KMS-11 (cell line): Measurements from ENCODE around the gene CPNE6.

Experiments used
- H2AFZ ChIP-seq: fragments of 200-600 bp; sonication (generic); 2 replicates; pipeline ENCODE4 v1.6.1; 2016; ENCODE audit warnings: antibody characterized with exemption, mixed run types, low read depth
- H3K27ac ChIP-seq: fragments of 200-600 bp; sonication (generic); 2 replicates; pipeline ENCODE4 v1.6.1; 2016; ENCODE audit warnings: mild to moderate bottlenecking, mixed run types
- H3K27me3 ChIP-seq: fragments of 200-600 bp; sonication (generic); 2 replicates; pipeline ENCODE4 v1.6.1; 2017; ENCODE audit warnings: mild to moderate bottlenecking, low read depth, mixed run types, moderate library complexity; ENCODE audit not compliant: insufficient read depth
- H3K36me3 ChIP-seq: fragments of 200-600 bp; sonication (generic); 2 replicates; pipeline ENCODE4 v1.6.1; 2017; ENCODE audit warnings: mild to moderate bottlenecking, mixed run types; ENCODE audit not compliant: insufficient read depth
- H3K4me1 ChIP-seq: fragments of 200-600 bp; sonication (generic); 2 replicates; pipeline ENCODE4 v1.6.1; 2016; ENCODE audit warnings: mild to moderate bottlenecking, low read depth, mixed run types; ENCODE audit not compliant: poor library complexity, severe bottlenecking
- H3K4me2 ChIP-seq: fragments of 200-600 bp; sonication (generic); 2 replicates; pipeline ENCODE4 v1.7.0; 2016; ENCODE audit warnings: mild to moderate bottlenecking, mixed run types
- H3K4me3 ChIP-seq: fragments of 200-600 bp; sonication (generic); IDR thresholded peaks from 2 replicates; pipeline ENCODE4 v1.6.1; 2017; ENCODE audit warnings: low read depth, low read length, mixed read lengths; ENCODE audit not compliant: insufficient read depth
- H3K79me2 ChIP-seq: fragments of 200-600 bp; sonication (generic); 2 replicates; pipeline ENCODE4 v1.6.1; 2016; ENCODE audit warnings: low read depth, mixed run types; ENCODE audit not compliant: insufficient read depth
- H3K9ac ChIP-seq: fragments of 200-600 bp; sonication (generic); 2 replicates; pipeline ENCODE4 v1.6.1; 2016; ENCODE audit warnings: mild to moderate bottlenecking, mixed run types
- H4K20me1 ChIP-seq: fragments of 200-600 bp; sonication (generic); 2 replicates; pipeline ENCODE4 v1.6.1; 2016; ENCODE audit warnings: mild to moderate bottlenecking, mixed run types; ENCODE audit not compliant: insufficient read depth
- TF ChIP-seq, protein P1 (sequence below): fragments of 200-600 bp; sonication (generic); conservative IDR thresholded peaks from 2 replicates; pipeline ENCODE4 v1.6.1; 2017; ENCODE audit warnings: low read depth, mild to moderate bottlenecking, antibody characterized with exemption, low read length, moderate library complexity, mixed read lengths

The CPNE6 gene

DNA sequence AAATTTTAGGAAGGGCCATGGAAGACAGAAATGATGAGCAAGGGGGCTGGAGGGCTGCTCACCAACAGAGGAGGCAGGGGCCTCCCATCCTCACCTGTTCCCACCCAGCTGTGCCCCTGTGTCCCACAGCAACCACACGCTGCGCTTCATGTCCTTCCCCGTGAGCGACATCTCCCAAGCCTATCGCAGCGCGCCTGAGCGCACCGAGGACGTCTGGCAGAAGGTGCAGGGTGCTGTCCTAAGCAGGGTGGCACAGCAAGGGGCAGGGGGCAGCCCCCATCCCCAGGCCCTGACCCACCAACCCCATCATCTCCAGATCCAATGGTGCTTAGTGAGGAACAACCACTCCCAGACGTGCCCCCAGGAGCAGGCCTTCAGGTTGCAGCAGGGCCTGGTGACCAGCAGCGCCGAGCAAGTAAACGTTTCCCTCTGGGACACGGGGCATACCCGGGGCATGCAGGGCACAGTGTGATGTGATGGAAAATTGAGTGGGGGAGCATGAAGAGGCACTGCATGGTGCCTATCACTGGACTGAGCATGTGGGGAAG is 11.4 kb upstream of the CPNE6 start:
- TF ChIP-seq, protein P1, sequence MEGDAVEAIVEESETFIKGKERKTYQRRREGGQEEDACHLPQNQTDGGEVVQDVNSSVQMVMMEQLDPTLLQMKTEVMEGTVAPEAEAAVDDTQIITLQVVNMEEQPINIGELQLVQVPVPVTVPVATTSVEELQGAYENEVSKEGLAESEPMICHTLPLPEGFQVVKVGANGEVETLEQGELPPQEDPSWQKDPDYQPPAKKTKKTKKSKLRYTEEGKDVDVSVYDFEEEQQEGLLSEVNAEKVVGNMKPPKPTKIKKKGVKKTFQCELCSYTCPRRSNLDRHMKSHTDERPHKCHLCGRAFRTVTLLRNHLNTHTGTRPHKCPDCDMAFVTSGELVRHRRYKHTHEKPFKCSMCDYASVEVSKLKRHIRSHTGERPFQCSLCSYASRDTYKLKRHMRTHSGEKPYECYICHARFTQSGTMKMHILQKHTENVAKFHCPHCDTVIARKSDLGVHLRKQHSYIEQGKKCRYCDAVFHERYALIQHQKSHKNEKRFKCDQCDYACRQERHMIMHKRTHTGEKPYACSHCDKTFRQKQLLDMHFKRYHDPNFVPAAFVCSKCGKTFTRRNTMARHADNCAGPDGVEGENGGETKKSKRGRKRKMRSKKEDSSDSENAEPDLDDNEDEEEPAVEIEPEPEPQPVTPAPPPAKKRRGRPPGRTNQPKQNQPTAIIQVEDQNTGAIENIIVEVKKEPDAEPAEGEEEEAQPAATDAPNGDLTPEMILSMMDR, result no peak
- Histone ChIP-seq H3K4me2 (no peak overlapping the region), H4K20me1 (no peaks in the 10 kb centered on the region), H3K27ac (no peak overlapping the region), H3K27me3 (peaks cover 6% of the 10 kb centered on the region; the same call in 1 of the 2 replicates), H3K9ac (no peak overlapping the region), H3K4me3 (no peak overlapping the region), H3K36me3 (no peaks in the 10 kb centered on the region), H2AFZ (no peak overlapping the region), H3K4me1 (no peaks in the 10 kb centered on the region), H3K79me2 (no peaks in the 10 kb centered on the region)

DNA sequence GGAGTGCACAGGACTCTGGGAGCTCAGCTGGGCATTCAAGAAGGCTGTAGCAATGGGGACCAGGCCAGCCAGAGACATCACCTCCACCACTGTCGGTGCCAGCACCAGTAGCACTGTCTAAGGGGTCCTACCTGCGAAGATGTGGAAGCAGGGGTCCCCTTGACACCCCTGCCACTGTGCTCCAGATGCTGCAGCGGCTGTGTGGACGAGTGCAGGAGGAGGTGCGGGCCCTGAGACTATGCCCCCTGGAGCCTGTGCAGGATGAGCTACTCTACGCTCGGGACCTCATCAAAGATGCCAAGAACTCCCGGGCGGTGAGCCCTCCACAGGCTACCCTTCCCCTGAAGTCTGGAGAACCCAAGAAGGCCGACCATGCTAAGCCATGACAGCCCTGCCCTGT is 10.9 kb upstream of the CPNE6 start:
- Histone ChIP-seq H3K36me3 (no peaks in the 10 kb centered on the region), H3K27ac (no peak overlapping the region), H3K4me1 (no peaks in the 10 kb centered on the region), H3K79me2 (no peaks in the 10 kb centered on the region), H3K4me3 (no peak overlapping the region), H3K4me2 (no peak overlapping the region), H3K27me3 (peaks cover 2% of the 10 kb centered on the region; the same call in 1 of the 2 replicates), H3K9ac (no peak overlapping the region), H4K20me1 (no peaks in the 10 kb centered on the region), H2AFZ (no peak overlapping the region)
- TF ChIP-seq, protein P1, result no peak

DNA sequence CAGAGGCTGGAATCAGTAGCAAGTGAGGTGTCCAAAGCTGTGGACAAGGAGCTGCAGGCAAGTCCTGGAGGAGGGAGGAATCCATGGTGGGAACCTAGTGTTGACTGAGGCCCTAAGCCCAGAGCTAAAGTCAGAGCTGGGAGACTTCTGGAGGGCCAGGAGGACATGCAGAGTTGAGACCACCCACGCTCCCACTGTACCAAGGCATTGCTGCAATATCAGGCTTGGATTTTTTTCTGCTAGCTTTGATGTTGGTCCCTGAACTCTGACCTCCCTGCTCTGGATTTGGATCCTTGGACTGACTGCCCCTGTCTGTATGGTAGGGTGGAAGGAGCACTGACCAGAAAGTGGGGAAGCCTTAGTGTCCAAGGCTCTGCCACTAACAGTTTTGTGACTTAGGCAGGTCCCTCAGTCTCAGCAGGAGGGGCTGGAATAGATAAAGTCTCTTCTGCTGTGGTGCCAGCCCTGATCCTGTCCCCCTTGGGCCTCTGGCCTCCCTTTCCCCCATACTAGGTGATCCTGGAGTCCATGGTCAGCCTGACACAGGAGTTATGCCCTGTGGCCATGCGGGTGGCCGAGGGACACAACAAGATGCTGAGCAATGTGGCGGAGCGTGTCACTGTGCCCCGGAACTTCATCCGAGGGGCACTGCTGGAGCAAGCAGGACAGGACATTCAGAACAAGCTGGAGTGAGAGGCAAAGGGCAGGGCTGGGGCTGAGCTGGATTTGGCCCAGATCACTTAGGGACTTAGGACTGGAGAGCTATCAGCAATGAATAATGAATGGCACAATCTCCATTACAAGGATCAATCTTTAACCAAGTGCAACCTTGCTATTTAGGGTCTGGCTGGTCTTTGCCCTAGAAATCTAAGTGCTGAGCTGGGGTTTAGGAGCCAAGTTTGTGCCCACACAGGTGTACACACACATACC is 10.1 kb upstream of the CPNE6 start:
- no peak overlapping the region for H2AFZ ChIP-seq
- TF ChIP-seq, protein P1, result no peak
- no peak overlapping the region for H3K4me2 ChIP-seq
- no peaks in the 10 kb centered on the region for H3K36me3 ChIP-seq
- H3K27me3 ChIP-seq, result no peaks in the 10 kb centered on the region
- no peak overlapping the region for H3K9ac ChIP-seq
- no peaks in the 10 kb centered on the region for H3K79me2 ChIP-seq
- no peaks in the 10 kb centered on the region for H3K4me1 ChIP-seq
- no peak overlapping the region for H3K4me3 ChIP-seq
- no peak overlapping the region for H3K27ac ChIP-seq
- H4K20me1 ChIP-seq, result no peaks in the 10 kb centered on the region

DNA sequence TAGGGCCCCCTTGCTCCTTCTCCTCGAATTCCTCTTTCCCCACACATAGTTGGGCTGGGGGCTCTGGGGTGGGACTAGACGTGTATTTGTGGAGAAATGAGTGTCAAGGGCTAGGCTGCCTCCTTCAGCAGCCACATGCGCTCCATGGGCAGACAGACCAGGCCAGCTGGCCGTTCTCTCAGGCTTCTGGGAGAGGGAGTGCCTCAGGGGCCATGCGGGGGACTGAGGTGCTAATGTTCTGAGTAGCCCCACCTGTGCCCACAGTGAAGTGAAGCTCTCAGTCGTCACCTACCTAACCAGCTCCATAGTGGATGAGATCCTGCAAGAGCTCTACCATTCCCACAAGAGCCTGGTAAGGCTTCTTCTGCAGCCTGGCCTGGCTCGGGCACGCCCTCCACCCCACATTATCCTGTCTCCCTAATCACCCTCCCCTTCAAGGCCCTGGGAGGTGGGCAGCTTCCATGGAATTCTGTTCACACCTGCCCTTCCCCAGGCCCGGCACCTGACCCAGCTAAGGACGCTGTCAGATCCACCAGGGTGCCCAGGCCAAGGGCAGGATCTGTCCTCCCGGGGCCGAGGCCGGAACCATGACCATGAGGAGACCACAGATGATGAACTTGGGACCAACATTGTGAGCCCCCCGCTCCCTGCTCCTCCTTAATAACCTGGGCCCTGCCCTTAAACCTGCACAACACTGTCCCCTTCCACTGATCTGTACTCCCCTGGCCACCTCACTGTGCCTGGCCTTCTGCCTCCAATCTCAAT is 9.0 kb upstream of the CPNE6 start:
- Histone ChIP-seq H3K9ac (no peak overlapping the region), H4K20me1 (no peaks in the 10 kb centered on the region)

More for the DNA sequence above, 9.0 kb upstream of the CPNE6 start:
- Histone ChIP-seq H2AFZ (no peak overlapping the region), H3K36me3 (no peaks in the 10 kb centered on the region), H3K27ac (no peak overlapping the region), H3K79me2 (no peaks in the 10 kb centered on the region), H3K27me3 (no peaks in the 10 kb centered on the region), H3K4me1 (no peaks in the 10 kb centered on the region), H3K4me2 (no peak overlapping the region), H3K4me3 (no peak overlapping the region)
- TF ChIP-seq, protein P1, result no peak
